GM12878 (cell line): ENCODE measurements around the gene KTN1. TPM values are rescaled to one million over a fixed set of nuclear protein-coding genes. Genes with fewer than 3 reads are reported as not detected.

Experiments used
- ATAC-seq: fragments of 200-7000 bp; cut with Tn5 transposase; 3 replicates; pipeline ENCODE4 v1.9.1; 2020; ENCODE audit warnings: mild to moderate bottlenecking, moderate library complexity
- BruUV-seq: library from RNA; stranded (reverse); fragments of 400-500 nt; replicated peaks from 2 replicates; lab custom pipeline; 2021; lab: Mats Ljungman, UMichigan
- CTCF ChIA-PET: fragments of 300-600 bp; sonication (Branson Sonifier 250); formaldehyde crosslinking; extraction: SDS; loops from one replicate; lab custom pipeline; 2021; ENCODE audit warnings: inconsistent platforms; lab: Yijun Ruan, JAX
- POLR2A ChIA-PET: fragments of 350-600 bp; formaldehyde crosslinking; extraction: SDS; loops from one replicate; lab custom pipeline; 2021; ENCODE audit warnings: inconsistent platforms; lab: Charles Lee
- RAD21 ChIA-PET: fragments of 300-600 bp; sonication (Branson Sonifier 250); formaldehyde crosslinking; loops from one replicate; lab custom pipeline; 2023; ENCODE audit warnings: antibody characterized with exemption; ENCODE audit not compliant: unreplicated experiment; lab: Charles Lee
- SMC1A ChIA-PET: fragments of 300-600 bp; sonication (Branson Sonifier 250); formaldehyde crosslinking; loops from one replicate; lab custom pipeline; 2023; ENCODE audit not compliant: unreplicated experiment, uncharacterized antibody; lab: Charles Lee
- DNase-seq: peaks from one replicate; pipeline ENCODE4 v3.0.0-alpha.2; 2011; ENCODE audit warnings: low read depth, low spot score
- FAIRE-seq: peaks from 3 replicates; lab custom pipeline; 2011; peaks lifted over from hg19 to GRCh38; lab: Jason Lieb, UNC
- H2AFZ ChIP-seq: 2 replicates; pipeline ENCODE4 v1.6.0; 2011; ENCODE audit warnings: low read depth, low read length, control low read depth; ENCODE audit not compliant: control insufficient read depth
- H3K27ac ChIP-seq: 2 replicates; pipeline ENCODE4 v1.5.1; 2011; ENCODE audit warnings: control low read depth; ENCODE audit not compliant: control insufficient read depth, insufficient read depth
- H3K27me3 ChIP-seq, 2 experiments: replicated peaks in 1 of 2; 2 replicates each; pipeline versions ENCODE4 v1.6.0 to v1.6.1; 2011; ENCODE audit warnings: low read length in 1 of 2; ENCODE audit not compliant: control insufficient read depth in 2 of 2, insufficient read depth in 2 of 2
- H3K36me3 ChIP-seq, 2 experiments: 2 replicates each; pipeline ENCODE4 v1.5.1; 2011; ENCODE audit warnings: low read length in 1 of 2; ENCODE audit not compliant: control insufficient read depth in 2 of 2, insufficient read depth in 2 of 2
- H3K4me1 ChIP-seq: 2 replicates; pipeline ENCODE4 v1.6.1; 2011; ENCODE audit warnings: mild to moderate bottlenecking, low read length, moderate library complexity, mixed read lengths; ENCODE audit not compliant: control insufficient read depth, insufficient read depth
- H3K4me2 ChIP-seq: 2 replicates; pipeline ENCODE4 v1.6.0; 2011; ENCODE audit warnings: control low read depth; ENCODE audit not compliant: control insufficient read depth, insufficient read depth
- H3K4me3 ChIP-seq: fragments of 200-600 bp; sonication (generic); 2 replicates; pipeline ENCODE4 v1.5.1; 2016
- H3K79me2 ChIP-seq: 2 replicates; pipeline ENCODE4 v1.6.0; 2011; ENCODE audit warnings: low read length; ENCODE audit not compliant: control insufficient read depth, insufficient read depth
- H3K9ac ChIP-seq: 2 replicates; pipeline ENCODE4 v1.8.0; 2011; ENCODE audit warnings: low read length, control low read depth, mixed read lengths; ENCODE audit not compliant: control insufficient read depth, insufficient read depth
- H3K9me3 ChIP-seq: replicated peaks from 3 replicates; pipeline ENCODE4 v1.5.1; 2011; ENCODE audit warnings: mild to moderate bottlenecking, low read length; ENCODE audit not compliant: control insufficient read depth, insufficient read depth
- H4K20me1 ChIP-seq: 2 replicates; pipeline ENCODE4 v1.6.0; 2011; ENCODE audit not compliant: control insufficient read depth, insufficient read depth
- ESRRA ChIP-seq: IDR thresholded peaks from 2 replicates; pipeline ENCODE4 v1.6.1; 2012; ENCODE audit warnings: mild to moderate bottlenecking, low read length, improper control_type of control experiment
- MTA3 ChIP-seq: IDR thresholded peaks from 2 replicates; pipeline ENCODE4 v1.6.1; 2012; ENCODE audit warnings: low read length, inconsistent platforms, borderline replicate concordance
- PAX5 ChIP-seq: IDR thresholded peaks from 2 replicates; pipeline ENCODE4 v1.6.1; 2011; ENCODE audit warnings: low read depth, low read length, borderline replicate concordance
- YY1 ChIP-seq: IDR thresholded peaks from 2 replicates; pipeline ENCODE4 v1.6.1; 2011; ENCODE audit warnings: low read depth, mild to moderate bottlenecking, low read length
- ZNF622 ChIP-seq: fragments of 450-650 bp; IDR thresholded peaks from 2 replicates; pipeline ENCODE4 v1.6.1; 2017; ENCODE audit warnings: mild to moderate bottlenecking, inconsistent platforms
- WGBS: methylation state at CpG from one replicate; pipeline ENCODE4 v1.1.6; 2016; ENCODE audit warnings: low lambda C conversion rate; ENCODE audit not compliant: insufficient replicate concordance, insufficient coverage; ENCODE audit errors: missing lambda C conversion rate; 5-methylcytosine and 5-hydroxymethylcytosine counted together
- in situ Hi-C: fragments of 300-500 bp; cut with MboI; formaldehyde crosslinking; loops from 9 replicates; pipeline ENCODE4 v1.14.3; 2018; ENCODE audit warnings: mixed read lengths
- intact Hi-C: fragments of 100-400 bp; cut with micrococcal nuclease; formaldehyde crosslinking; loops from one replicate; pipeline ENCODE4 v1.14.2; 2022; ENCODE audit not compliant: unreplicated experiment
- polyA plus RNA-seq, 11 experiments: library from polyadenylated mRNA; depleted of rRNA in 4 of 11; unstranded in 6 of 11; stranded (reverse) in 5 of 11; fragments of >200 nt; fragmentation: Nextera tagmentation in 4 of 11; fragmentation: Illumina TruSeq in 1 of 11; extraction: Ambion mirVana in 4 of 11; extraction: Trizol in 1 of 11; gene quantifications; 1 replicate in 1 of 11; 2 replicates in 10 of 11; pipeline versions ENCODE4 v1.2.1 to v1.2.3, GENCODE V29; 2011 to 2016; ENCODE audit warnings: inconsistent platforms in 2 of 11, missing spikeins in 2 of 11, low read depth in 1 of 11
- total RNA-seq, 4 experiments: library from RNA; depleted of rRNA in 3 of 4; stranded (reverse); fragments of >200 nt in 3 of 4; fragmentation: Illumina TruSeq in 1 of 4; extraction: Trizol in 1 of 4; gene quantifications; 2 replicates each; pipeline versions ENCODE4 v1.2.1 to v1.2.3, GENCODE V29; 2013 to 2021
- TF ChIP-seq, protein P1 (sequence below): IDR thresholded peaks from 2 replicates; pipeline ENCODE4 v1.6.1; 2011; ENCODE audit warnings: borderline replicate concordance, low read depth, mild to moderate bottlenecking, moderate library complexity, low read length; ENCODE audit not compliant: insufficient read depth, poor library complexity, severe bottlenecking

The KTN1 gene
- total and polyA plus RNA-seq, 10 of the 15 experiments (the other 5 are each of a cell fraction or from before 2014, with no cell fraction given) = 50.6 to 154 (median 84.2) TPM

DNA sequence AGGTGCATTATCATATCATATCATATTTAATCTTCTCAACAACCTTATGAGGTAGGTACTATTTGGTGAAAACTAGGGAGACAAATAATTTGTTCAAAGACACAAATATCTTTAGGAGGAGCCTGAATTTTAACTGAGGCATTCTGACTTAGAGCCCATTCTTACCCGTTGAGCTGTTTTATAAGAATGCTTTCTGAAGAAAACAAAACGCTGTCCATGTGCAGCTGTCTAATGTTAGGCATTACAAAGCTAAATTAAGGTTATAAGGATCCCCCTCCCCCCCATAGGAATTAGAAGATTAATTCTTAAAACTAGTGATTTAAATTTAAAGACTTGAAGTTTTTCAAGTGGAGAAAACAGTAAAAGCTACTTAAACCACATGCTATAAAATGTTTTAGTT is 6.4 kb downstream of the KTN1 start:
- RAD21 ChIA-PET = no interaction called here
- intact Hi-C loops (no loop called here), in situ Hi-C loops (no loop called here)
- no peak for ATAC-seq
- H2AFZ ChIP-seq = no peak overlapping the region
- 98% methylated on average over 2 of the region's 2 CpGs for WGBS
- no peak overlapping the region for H3K9ac ChIP-seq
- CTCF ChIA-PET = interaction anchor here (0.9 to 1.3 kb wide), 6 partner anchors 8 to 154 kb away, joined by 3 to 4 read pairs (median 3); no protein-coding TSS in a partner anchor
- no peak for FAIRE-seq
- TF ChIP-seq PAX5 (no peak), MTA3 (no peak), ZNF622 (no peak), ESRRA (no peak), YY1 (no peak)
- TF ChIP-seq, protein P1, sequence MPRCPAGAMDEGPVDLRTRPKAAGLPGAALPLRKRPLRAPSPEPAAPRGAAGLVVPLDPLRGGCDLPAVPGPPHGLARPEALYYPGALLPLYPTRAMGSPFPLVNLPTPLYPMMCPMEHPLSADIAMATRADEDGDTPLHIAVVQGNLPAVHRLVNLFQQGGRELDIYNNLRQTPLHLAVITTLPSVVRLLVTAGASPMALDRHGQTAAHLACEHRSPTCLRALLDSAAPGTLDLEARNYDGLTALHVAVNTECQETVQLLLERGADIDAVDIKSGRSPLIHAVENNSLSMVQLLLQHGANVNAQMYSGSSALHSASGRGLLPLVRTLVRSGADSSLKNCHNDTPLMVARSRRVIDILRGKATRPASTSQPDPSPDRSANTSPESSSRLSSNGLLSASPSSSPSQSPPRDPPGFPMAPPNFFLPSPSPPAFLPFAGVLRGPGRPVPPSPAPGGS = no peak
- TF ChIP-seq, all 136 proteins: peak for 0
- H3K79me2 ChIP-seq = peaks cover 92% of the 10 kb centered on the region
- H3K36me3 ChIP-seq = no peaks in the 10 kb centered on the region
- DNase-seq = no peak
- H3K4me2 ChIP-seq = peak overlapping the region; percentile 22
- SMC1A ChIA-PET = interaction anchor here (0.9 to 4.3 kb wide), 12 partner anchors 9 to 142 kb away, joined by 3 to 22 read pairs (median 4); no protein-coding TSS in a partner anchor
- no peaks in the 10 kb centered on the region for H3K27me3 ChIP-seq
- no peak overlapping the region for H3K27ac ChIP-seq
- H4K20me1 ChIP-seq = no peaks in the 10 kb centered on the region
- no peak overlapping the region for H3K4me3 ChIP-seq
- POLR2A ChIA-PET = interaction anchor here (0.6 to 1.0 kb wide), 3 partner anchors 8 to 42 kb away, joined by 3 to 7 read pairs (median 4); no protein-coding TSS in a partner anchor
- BruUV-seq = no TSS peak
- no peaks in the 10 kb centered on the region; the same call in 1 of the 3 replicates for H3K9me3 ChIP-seq
- H3K4me1 ChIP-seq = peaks cover 8% of the 10 kb centered on the region; the same call in 1 of the 2 replicates
